ENCODE results near the gene AP1G1. TPM values are rescaled to one million over a fixed set of nuclear protein-coding genes. Genes with fewer than 3 reads are reported as not detected.
A peak's percentile ranks its signal among the peaks of the same experiment; 100 is the strongest.

Gene AP1G1
- total and polyA plus RNA-seq, 2 of the 4 experiments (the other 2 are of a cell fraction) = 48.3 to 86.7 TPM

DNA sequence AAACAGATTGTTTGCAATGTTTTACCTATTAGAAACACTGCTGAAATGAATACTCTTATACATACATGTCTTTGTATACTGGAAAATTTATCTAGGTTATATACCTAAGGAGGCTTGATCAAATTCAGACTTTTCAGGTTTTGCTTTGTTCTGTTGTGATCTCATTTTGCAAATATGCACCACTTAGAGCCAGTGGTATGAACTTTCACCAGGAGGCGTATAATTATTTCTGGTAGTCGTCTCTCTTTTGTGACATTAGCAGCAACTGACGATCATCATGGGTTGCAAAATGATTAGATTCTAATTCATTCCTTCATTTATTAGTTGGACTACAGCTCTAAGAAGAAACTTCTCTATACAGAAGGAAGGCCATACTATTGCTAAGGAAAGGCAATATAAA is 26.9 kb downstream of the AP1G1 start:
- no peak overlapping the region for H4K91ac ChIP-seq (ENCODE audit: insufficient read depth, low read depth, low read length)
- POLR2A ChIA-PET (ENCODE audit: unreplicated experiment) = no interaction called here
- H2BK5ac ChIP-seq (ENCODE audit: low read depth, low read length, poor library complexity, severe bottlenecking) = no peak overlapping the region
- H4K20me1 ChIP-seq (ENCODE audit: insufficient read depth, low read length) = peaks cover 52% of the 10 kb centered on the region
- no peak overlapping the region for H3K4me3 ChIP-seq (ENCODE audit: insufficient read depth, low read depth, low read length)
- H3K27me3 ChIP-seq (ENCODE audit: control insufficient read depth, insufficient read depth, low read length) = no peaks in the 10 kb centered on the region
- H2AK9ac ChIP-seq (replicated peaks; ENCODE audit: low read depth, low read length, poor library complexity) = no peak overlapping the region
- H3K27ac ChIP-seq (ENCODE audit: insufficient read depth, low read length) = no peak overlapping the region
- BruUV-seq (replicated peaks) = no TSS peak
- DNase-seq = peak; percentile 19
- no peak for ATAC-seq (ENCODE audit: low read depth)
- CTCF ChIA-PET = no interaction called here
- H3K23ac ChIP-seq (ENCODE audit: low read depth, low read length) = no peak overlapping the region
- H3K36me3 ChIP-seq (ENCODE audit: control insufficient read depth, insufficient read depth, low read length) = peaks cover 21% of the 10 kb centered on the region
- no peak overlapping the region for H3K4me2 ChIP-seq (ENCODE audit: low read depth, low read length)
- no peak overlapping the region for H3K18ac ChIP-seq (ENCODE audit: low read depth, low read length)
- intact Hi-C loops (cut with micrococcal nuclease) (no loop called here), dilution Hi-C loops (cut with HindIII; ENCODE audit: low sequenced_read_pairs, unreplicated experiment) (no loop called here), in situ Hi-C loops (cut with MboI; ENCODE audit: low sequenced_read_pairs) (no loop called here)
- no peak overlapping the region for H2AK5ac ChIP-seq (ENCODE audit: low read depth, low read length)
- H2BK20ac ChIP-seq (ENCODE audit: low read depth, low read length) = no peak overlapping the region
- no peak overlapping the region for H3K56ac ChIP-seq (ENCODE audit: extremely low read depth, insufficient read depth, low read length)
- H3K9me3 ChIP-seq (ENCODE audit: control insufficient read depth, insufficient read depth, low read length) = no peaks in the 10 kb centered on the region
- peaks cover 14 to 59% of the 10 kb centered on the region in 2 experiments; a peak in 3 of 4 replicates for H3K79me1 ChIP-seq (ENCODE audit: low read depth in 1 of 2, low read length in 2 of 2)
- H3K4me1 ChIP-seq (ENCODE audit: control insufficient read depth, insufficient read depth, low read length) = peaks cover 3% of the 10 kb centered on the region; the same call in 1 of the 2 replicates
- H3K9me1 ChIP-seq (ENCODE audit: insufficient read depth, low read length) = peaks cover 2% of the 10 kb centered on the region; the same call in 1 of the 2 replicates
- WGBS, 2 experiments (ENCODE audit: extremely low coverage in 2 of 2, insufficient read length in 1 of 2) = no CpG with 5 or more reads among the region's 3 CpGs
- no peak overlapping the region for H3K14ac ChIP-seq (replicated peaks; ENCODE audit: low read depth, low read length)
- no peak overlapping the region for H2BK15ac ChIP-seq (ENCODE audit: low read depth, low read length)
- H4K5ac ChIP-seq (ENCODE audit: low read depth, low read length) = no peak overlapping the region
- TF ChIP-seq MAZ (IDR thresholded peaks at IDR 0.05; ENCODE audit: borderline replicate concordance, low read depth, low read length) (no peak), RAD21 (IDR thresholded peaks at IDR 0.05; ENCODE audit: low read length) (no peak), FOS (IDR thresholded peaks at IDR 0.05; ENCODE audit: low read depth, low read length) (no peak), SMC3 (IDR thresholded peaks at IDR 0.05; ENCODE audit: low read depth, low read length) (no peak), CHD1 (IDR thresholded peaks at IDR 0.05; ENCODE audit: low read depth, low read length) (no peak), POLR2A (IDR thresholded peaks at IDR 0.05; ENCODE audit: low read depth, low read length) (no peak), MAFK (IDR thresholded peaks at IDR 0.05; ENCODE audit: low read depth, low read length) (no peak), CEBPB (IDR thresholded peaks at IDR 0.05; ENCODE audit: low read depth, low read length) (no peak), RCOR1 (IDR thresholded peaks at IDR 0.05; ENCODE audit: insufficient replicate concordance, low read length) (no peak)
- TF ChIP-seq, protein P1, sequence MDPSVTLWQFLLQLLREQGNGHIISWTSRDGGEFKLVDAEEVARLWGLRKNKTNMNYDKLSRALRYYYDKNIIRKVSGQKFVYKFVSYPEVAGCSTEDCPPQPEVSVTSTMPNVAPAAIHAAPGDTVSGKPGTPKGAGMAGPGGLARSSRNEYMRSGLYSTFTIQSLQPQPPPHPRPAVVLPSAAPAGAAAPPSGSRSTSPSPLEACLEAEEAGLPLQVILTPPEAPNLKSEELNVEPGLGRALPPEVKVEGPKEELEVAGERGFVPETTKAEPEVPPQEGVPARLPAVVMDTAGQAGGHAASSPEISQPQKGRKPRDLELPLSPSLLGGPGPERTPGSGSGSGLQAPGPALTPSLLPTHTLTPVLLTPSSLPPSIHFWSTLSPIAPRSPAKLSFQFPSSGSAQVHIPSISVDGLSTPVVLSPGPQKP (IDR thresholded peaks at IDR 0.05; ENCODE audit: borderline replicate concordance, low read depth, low read length) = no peak
- TF ChIP-seq, protein P2, sequence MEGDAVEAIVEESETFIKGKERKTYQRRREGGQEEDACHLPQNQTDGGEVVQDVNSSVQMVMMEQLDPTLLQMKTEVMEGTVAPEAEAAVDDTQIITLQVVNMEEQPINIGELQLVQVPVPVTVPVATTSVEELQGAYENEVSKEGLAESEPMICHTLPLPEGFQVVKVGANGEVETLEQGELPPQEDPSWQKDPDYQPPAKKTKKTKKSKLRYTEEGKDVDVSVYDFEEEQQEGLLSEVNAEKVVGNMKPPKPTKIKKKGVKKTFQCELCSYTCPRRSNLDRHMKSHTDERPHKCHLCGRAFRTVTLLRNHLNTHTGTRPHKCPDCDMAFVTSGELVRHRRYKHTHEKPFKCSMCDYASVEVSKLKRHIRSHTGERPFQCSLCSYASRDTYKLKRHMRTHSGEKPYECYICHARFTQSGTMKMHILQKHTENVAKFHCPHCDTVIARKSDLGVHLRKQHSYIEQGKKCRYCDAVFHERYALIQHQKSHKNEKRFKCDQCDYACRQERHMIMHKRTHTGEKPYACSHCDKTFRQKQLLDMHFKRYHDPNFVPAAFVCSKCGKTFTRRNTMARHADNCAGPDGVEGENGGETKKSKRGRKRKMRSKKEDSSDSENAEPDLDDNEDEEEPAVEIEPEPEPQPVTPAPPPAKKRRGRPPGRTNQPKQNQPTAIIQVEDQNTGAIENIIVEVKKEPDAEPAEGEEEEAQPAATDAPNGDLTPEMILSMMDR (conservative IDR thresholded peaks at IDR 0.05; ENCODE audit: low read depth, low read length) = no peak
- H3K9ac ChIP-seq (ENCODE audit: low read depth, low read length) = no peak overlapping the region
- no peak overlapping the region for H3K4ac ChIP-seq (ENCODE audit: low read depth, low read length)
- no peak overlapping the region for H4K8ac ChIP-seq (ENCODE audit: low read depth in 2 of 2, low read length in 2 of 2)
- no peak overlapping the region for H2AFZ ChIP-seq (replicated peaks; ENCODE audit: low read length, poor library complexity)
- no peak overlapping the region for H2BK120ac ChIP-seq (ENCODE audit: low read depth, low read length)

Data from IMR-90 (cell line).